Measurements from ENCODE around the gene TRAF5.

GRCh38 chr1:211328084-211328694 is 1.6 kb downstream of the TRAF5 start:
- TF ChIP-seq ARNT (IDR thresholded peaks at IDR 0.05) (no peak), SP1 (IDR thresholded peaks at IDR 0.05) (no peak), FOXA1 (IDR thresholded peaks at IDR 0.05) (no peak), ELF4 (IDR thresholded peaks at IDR 0.05) (no peak), ZNF384 (IDR thresholded peaks at IDR 0.05) (no peak), L3MBTL2 (conservative IDR thresholded peaks at IDR 0.05) (no peak), HDGF (IDR thresholded peaks at IDR 0.05; ENCODE audit: borderline replicate concordance) (no peak), NFRKB (IDR thresholded peaks at IDR 0.05) (no peak), FOXM1 (IDR thresholded peaks at IDR 0.05; ENCODE audit: borderline replicate concordance) (no peak), LEF1 (IDR thresholded peaks at IDR 0.05; ENCODE audit: borderline replicate concordance) (no peak), SUZ12 (IDR thresholded peaks at IDR 0.05) (no peak), BHLHE40 (IDR thresholded peaks at IDR 0.05; ENCODE audit: borderline replicate concordance) (no peak), TARDBP (IDR thresholded peaks at IDR 0.05) (no peak)
- TF ChIP-seq, protein P1, sequence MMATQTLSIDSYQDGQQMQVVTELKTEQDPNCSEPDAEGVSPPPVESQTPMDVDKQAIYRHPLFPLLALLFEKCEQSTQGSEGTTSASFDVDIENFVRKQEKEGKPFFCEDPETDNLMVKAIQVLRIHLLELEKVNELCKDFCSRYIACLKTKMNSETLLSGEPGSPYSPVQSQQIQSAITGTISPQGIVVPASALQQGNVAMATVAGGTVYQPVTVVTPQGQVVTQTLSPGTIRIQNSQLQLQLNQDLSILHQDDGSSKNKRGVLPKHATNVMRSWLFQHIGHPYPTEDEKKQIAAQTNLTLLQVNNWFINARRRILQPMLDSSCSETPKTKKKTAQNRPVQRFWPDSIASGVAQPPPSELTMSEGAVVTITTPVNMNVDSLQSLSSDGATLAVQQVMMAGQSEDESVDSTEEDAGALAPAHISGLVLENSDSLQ (IDR thresholded peaks at IDR 0.05): no peak

Data from HEK293T (cell line).